NCI-H1436 treated with DMSO at 0.1 percent for 48 hours (cell line): ENCODE measurements around the gene GSE1.
"Not testable (repeated sequence)": the region's sequence is repeated elsewhere in the genome, so short reads cannot be mapped to it uniquely, and the experiment has no call there.

Experiments used
- DNase-seq: peaks from one replicate; lab custom pipeline; 2025; lab: John Stamatoyannopoulos, UW

Gene GSE1

GRCh38 chr16:85591381-85591780, 21.7 kb upstream of the GSE1 start:
- DNase-seq: no peak

GRCh38 chr16:85592277-85592676, 20.8 kb upstream of the GSE1 start:
- not testable (repeated sequence) for DNase-seq

DNA sequence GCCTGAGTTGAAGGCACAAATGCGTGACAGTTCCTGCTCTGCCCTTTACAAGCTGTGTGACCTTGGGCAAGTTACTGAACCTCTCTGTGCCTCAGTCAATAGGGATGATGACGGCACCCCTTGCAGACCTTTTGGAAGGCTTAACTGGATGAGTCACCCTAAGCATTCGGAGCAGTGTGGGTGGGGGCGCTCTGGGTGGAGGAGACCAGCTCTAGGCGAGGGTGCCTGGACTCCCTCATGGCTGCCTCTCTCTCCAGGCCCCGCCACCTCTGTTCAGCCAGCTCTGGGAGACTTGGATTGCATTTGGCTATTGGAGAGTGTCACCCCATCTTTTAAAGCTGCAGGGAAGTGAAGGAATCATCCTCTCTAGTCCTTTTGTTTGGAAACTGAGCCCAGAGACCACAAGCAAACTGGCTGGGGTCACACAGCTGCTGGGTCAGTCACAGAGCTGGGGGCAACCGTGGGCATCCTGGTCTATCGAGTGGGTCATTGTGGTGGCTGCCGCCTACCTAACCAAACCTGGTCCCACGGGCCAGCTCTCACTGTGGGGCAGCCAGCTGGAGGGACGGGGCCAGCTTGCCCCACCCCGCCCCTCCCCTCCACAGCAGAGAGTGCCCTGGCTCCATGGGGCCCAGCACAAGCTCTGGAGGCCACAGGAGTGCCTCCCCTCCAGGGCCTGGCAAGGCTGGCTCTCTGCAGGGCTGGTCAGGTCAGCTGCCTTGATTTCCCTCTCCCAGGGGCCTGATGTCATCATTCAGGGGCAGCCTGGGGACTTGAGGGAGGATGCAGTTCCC, 20.2 kb upstream of the GSE1 start:
- DNase-seq: no peak

- peak; percentile 35 for DNase-seq
Measured at GRCh38 chr16:85593494-85594221, 19.5 kb upstream of the GSE1 start.

GRCh38 chr16:85594273-85594977, 18.7 kb upstream of the GSE1 start:
- no peak for DNase-seq

GRCh38 chr16:85594978-85595661, 18.0 kb upstream of the GSE1 start:
- no peak for DNase-seq

DNA sequence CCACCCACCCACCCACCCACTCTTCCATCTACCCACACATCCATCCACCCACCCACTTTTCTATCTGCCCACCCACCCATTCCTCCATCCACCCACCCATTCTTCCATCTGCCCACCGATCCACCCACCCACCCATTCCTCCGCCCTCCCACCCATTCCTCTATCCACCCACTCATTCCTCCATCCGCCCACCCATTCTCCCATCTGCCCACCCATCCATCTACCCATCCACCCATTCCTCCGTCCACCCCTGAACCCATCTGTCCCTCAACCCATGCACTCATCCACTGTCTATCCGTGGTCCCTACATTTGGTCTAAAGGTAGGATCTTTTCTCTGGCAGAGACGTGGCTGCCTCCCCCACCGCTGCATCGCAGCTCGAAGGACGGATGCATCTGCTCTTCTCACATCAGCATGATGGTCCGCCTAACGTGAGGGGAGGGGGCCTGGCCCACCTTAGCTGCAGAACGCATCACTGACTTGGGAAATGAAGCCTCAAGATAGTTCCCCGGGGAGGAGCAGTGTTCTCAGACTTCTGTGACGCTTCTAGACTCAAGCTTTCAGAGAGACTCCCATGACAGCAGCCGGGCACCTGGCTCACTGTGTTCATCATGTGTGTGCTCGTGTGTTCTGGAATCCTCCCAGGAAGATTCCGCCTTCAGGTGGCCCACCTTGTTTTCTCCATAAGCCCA, 17.2 kb upstream of the GSE1 start:
- no peak for DNase-seq

DNA sequence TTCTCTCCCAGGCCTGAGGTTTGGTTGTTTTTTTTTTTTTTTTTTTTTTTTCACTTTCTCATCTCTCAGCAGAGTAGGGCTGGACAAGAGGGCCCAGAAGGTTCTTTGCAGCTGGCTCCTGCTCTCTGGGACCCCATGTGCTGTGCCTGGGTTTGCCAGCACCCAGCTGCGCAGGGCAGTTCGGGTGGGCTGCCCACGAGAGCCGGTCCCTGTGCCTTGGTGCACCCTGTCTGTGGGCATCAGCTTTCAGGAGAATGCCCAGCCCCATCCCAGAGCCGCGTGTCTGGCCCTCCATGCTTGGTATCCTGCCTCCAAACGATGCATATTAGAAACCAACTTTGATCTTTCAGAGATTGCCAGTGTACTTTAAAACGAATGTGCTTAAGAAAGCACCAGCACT, 15.0 kb upstream of the GSE1 start:
- no peak for DNase-seq

DNA sequence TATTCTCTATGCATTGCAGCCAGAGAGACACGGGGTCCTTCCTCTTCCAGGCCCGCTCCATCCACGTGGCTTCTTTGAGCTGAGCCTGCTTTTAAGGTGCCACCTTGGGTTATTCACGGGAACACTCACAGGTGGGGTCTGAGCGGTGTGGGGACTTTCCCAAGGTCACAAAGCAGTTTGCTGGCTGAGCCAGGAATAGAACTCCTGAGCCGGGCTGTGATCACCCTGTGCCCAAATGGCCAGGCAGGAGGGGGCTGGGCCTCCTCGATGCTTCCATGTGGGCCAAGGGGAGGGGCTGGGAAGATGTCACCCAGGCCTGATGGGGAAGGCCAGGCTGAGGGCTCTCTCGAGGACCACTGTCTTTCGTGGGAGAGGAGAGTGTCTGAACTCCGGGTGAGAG, 13.0 kb upstream of the GSE1 start:
- no peak for DNase-seq

- DNase-seq: no peak
Measured at GRCh38 chr16:85600530-85601271, 12.4 kb upstream of the GSE1 start.

GRCh38 chr16:85601272-85601639, 11.9 kb upstream of the GSE1 start:
- DNase-seq: no peak

- DNase-seq: no peak
Measured at GRCh38 chr16:85601730-85602401, 11.3 kb upstream of the GSE1 start.

DNA sequence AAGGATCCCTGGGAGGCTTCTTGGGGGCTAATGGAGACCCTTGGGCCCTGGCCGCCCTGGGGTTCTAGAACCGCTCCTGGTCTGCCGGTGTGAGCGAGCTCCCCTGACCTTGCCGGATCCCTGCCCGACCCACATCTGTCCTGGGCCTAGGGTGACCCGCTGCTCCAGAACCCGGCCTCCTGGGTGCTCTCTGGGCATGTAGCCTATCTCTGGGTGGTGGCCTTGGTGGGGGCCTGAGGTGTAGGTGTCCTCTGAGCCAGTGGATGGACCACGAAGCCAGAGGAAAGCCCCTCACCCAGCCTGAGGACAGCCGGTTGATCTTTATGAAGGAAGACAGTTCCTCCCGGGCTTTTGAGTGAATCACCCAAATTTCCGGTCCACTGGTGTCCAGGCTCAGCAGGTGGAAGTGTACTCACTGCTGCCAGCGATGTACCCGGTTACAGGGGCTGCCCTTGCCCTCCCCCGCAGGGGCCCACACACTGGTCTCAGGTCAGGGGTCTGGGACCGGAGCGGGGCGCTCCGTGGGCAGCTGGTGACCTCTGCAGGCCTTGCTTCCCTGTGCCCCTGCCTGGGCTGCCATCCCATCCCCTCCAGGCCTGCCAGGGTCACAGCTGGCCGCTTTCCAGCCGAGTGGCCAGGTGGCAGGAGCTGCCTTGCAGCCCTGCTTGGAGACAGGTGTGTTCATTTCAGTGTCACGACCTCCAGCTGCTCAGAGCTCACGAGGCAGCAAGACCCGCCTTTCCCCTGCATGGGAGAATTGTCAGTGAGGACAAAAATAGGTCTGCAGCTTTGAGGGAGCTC, 10.5 kb upstream of the GSE1 start:
- DNase-seq: no peak

DNA sequence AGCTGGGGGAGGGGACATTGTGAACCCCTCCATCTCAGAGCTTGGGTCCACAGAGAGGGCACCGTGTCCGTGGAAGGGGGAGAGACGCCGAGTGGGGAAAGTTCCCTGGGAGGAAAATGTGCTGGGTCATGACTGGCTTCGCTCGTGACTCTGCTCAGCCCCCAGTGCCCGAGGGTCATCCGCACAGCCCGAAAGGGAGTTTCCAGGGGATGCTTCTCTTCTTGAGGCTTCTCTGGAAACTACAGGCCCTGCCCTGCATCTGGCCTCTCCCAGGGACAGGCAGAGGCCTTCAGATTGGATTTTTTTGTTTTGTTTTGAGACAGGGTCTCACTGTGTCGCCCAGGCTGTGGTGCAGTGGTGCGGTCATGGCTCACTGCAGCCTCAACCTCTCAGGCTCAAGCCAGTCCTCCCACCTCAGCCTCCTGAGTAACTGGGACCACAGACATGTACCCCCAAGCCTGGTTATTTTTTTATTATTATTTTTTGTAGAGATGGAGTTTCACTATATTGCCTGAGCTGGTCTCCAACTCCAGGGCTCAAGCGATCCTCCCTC, 9.8 kb upstream of the GSE1 start:
- DNase-seq: no peak

GRCh38 chr16:85604145-85604705, 8.9 kb upstream of the GSE1 start:
- DNase-seq: no peak

DNA sequence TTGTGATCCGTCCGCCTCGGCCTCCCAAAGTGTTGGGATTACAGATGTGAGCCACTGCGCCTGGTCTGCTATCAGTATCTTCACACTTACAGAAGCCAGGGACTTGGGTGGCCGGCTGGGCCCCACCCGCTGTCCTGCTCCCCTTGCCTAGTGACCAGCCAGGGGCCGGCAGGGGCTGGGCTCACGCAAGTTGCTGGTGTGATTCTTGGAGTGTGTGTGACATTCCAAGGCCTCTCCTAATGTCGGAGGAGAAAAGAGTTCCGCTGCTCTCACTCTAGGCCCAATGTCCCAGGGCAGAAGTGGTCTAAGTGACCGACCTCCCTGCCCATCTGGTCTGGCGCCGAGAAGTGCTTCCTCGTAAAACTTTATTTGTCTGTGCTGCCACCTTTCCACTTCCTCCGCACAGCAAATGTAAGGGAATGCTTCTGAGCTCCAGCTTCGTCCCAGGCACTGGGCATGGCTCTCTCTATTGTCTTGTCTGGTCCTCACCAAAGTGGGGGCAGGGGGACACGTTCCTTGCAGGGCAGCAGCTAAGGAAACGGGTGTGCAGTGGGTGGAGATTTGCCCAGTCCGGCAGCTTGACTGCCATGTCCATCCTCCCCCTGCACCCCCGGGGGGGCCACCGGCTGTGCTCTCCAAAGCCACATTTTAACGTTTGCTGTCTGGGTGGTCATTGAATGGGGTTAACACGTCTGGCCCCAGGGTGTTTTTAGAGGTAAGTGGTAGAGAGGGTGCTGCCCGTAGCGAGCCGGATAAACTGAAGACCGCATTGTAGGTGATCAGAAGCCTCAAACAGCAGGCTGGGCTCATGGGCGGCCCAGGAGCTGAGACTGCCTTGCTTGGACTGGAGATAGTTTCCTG, 7.8 kb upstream of the GSE1 start:
- no peak for DNase-seq

- DNase-seq: no peak
Measured at GRCh38 chr16:85605912-85606841, 6.9 kb upstream of the GSE1 start.
